ENCODE results near the gene TSPAN6.

The TSPAN6 gene

DNA sequence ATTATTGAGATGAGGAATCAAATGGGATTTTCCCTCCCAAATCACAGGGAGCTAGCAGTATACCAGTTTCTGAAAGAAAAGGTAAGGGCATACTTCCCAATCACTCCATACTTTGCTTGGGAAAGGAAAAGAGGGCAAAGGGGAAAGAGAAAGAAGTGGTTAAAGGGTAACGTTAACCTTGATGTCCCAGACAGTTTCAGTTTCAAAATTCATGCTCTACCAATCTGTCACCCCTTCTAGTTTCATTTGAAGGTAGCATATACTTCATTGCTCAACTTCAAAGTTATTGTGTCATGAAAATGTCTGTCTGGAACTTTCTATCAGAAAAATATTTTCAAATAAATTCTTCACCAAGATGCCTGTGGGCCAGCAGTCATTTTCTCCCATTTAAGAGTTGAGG is 35.8 kb downstream of the TSPAN6 start:
- H3K27ac Mint-ChIP-seq = peak overlapping the region; percentile 81 to 93 (median 81)
- no peak overlapping the region for H3K4me3 Mint-ChIP-seq
- no peaks in the 10 kb centered on the region for H3K36me3 Mint-ChIP-seq (ENCODE audit: low read depth)
- H3K9me3 Mint-ChIP-seq = peaks cover 3% of the 10 kb centered on the region
- no peaks in the 10 kb centered on the region for H3K27me3 Mint-ChIP-seq (ENCODE audit: low read depth)
- H3K4me1 Mint-ChIP-seq = peaks cover 46% of the 10 kb centered on the region
- TF ChIP-seq, protein P1, sequence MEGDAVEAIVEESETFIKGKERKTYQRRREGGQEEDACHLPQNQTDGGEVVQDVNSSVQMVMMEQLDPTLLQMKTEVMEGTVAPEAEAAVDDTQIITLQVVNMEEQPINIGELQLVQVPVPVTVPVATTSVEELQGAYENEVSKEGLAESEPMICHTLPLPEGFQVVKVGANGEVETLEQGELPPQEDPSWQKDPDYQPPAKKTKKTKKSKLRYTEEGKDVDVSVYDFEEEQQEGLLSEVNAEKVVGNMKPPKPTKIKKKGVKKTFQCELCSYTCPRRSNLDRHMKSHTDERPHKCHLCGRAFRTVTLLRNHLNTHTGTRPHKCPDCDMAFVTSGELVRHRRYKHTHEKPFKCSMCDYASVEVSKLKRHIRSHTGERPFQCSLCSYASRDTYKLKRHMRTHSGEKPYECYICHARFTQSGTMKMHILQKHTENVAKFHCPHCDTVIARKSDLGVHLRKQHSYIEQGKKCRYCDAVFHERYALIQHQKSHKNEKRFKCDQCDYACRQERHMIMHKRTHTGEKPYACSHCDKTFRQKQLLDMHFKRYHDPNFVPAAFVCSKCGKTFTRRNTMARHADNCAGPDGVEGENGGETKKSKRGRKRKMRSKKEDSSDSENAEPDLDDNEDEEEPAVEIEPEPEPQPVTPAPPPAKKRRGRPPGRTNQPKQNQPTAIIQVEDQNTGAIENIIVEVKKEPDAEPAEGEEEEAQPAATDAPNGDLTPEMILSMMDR (IDR thresholded peaks at IDR 0.05; ENCODE audit: unreplicated experiment in 3 of 3) = no peak

DNA sequence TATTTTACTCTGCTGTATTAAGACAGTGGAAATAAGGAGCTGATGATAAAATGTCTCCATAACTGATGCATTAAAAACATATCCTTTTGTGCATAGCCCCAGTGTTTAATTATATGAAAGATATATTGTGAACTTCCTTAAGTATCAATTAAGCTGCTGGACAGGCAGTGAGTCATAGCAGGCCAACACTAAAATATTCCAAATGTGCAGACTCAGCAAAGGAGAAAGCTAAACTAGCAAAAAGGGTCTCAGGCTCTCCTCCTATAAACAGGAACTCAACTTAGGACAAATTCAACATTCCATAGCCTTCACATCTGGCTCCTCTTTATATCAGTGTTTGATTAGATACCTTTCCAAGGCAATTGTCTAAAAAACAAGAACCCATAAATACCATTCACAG is 36.3 kb downstream of the TSPAN6 start:
- Mint-ChIP-seq H3K36me3 (ENCODE audit: low read depth) (no peaks in the 10 kb centered on the region), H3K27ac (peak overlapping the region; percentile 81 to 93 (median 81)), H3K4me3 (no peak overlapping the region), H3K9me3 (peaks cover 3% of the 10 kb centered on the region), H3K4me1 (peaks cover 46% of the 10 kb centered on the region), H3K27me3 (ENCODE audit: low read depth) (no peaks in the 10 kb centered on the region)
- TF ChIP-seq, protein P1 (IDR thresholded peaks at IDR 0.05; ENCODE audit: unreplicated experiment in 3 of 3) = no peak

DNA sequence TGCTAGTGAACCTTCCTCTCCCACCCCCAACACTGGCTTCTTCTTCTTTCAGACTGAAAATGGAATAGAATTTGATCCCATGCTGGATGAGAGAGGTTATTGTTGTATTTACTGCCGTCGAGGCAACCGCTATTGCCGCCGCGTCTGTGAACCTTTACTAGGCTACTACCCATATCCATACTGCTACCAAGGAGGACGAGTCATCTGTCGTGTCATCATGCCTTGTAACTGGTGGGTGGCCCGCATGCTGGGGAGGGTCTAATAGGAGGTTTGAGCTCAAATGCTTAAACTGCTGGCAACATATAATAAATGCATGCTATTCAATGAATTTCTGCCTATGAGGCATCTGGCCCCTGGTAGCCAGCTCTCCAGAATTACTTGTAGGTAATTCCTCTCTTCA is 37.1 kb downstream of the TSPAN6 start:
- TF ChIP-seq, protein P1 (IDR thresholded peaks at IDR 0.05; ENCODE audit: unreplicated experiment in 3 of 3) = no peak
- H3K27me3 Mint-ChIP-seq (ENCODE audit: low read depth) = no peaks in the 10 kb centered on the region
- no peaks in the 10 kb centered on the region for H3K36me3 Mint-ChIP-seq (ENCODE audit: low read depth)
- H3K4me1 Mint-ChIP-seq = peaks cover 46% of the 10 kb centered on the region
- H3K4me3 Mint-ChIP-seq = no peak overlapping the region
- H3K27ac Mint-ChIP-seq = peak overlapping the region; percentile 81 to 93 (median 81)
- H3K9me3 Mint-ChIP-seq = peaks cover 3% of the 10 kb centered on the region

DNA sequence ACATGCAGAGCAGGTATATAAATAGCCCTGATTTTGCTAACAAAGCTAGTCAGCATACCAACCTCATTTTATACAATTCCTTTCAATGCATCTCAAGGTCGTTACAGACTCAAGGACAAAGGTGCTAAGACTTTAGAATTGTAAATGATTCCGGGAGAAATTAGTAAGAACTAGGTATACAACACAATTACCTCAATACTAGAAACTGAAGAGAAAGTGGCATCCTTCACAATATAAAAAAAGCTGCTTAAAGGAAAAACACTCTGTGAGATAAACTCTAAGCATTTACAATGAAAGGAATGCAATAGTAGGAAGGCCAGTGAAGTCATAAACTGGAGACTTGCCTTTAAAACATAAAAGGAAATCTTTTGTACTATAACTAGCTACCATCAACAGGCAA is 40.0 kb downstream of the TSPAN6 start:
- Mint-ChIP-seq H3K27me3 (ENCODE audit: low read depth) (no peaks in the 10 kb centered on the region), H3K4me3 (no peak overlapping the region), H3K4me1 (peaks cover 55% of the 10 kb centered on the region), H3K9me3 (peaks cover 3% of the 10 kb centered on the region), H3K36me3 (ENCODE audit: low read depth) (no peaks in the 10 kb centered on the region), H3K27ac (peak overlapping the region; percentile 34 to 81 (median 65))
- TF ChIP-seq, protein P1 (IDR thresholded peaks at IDR 0.05; ENCODE audit: unreplicated experiment in 3 of 3) = no peak

DNA sequence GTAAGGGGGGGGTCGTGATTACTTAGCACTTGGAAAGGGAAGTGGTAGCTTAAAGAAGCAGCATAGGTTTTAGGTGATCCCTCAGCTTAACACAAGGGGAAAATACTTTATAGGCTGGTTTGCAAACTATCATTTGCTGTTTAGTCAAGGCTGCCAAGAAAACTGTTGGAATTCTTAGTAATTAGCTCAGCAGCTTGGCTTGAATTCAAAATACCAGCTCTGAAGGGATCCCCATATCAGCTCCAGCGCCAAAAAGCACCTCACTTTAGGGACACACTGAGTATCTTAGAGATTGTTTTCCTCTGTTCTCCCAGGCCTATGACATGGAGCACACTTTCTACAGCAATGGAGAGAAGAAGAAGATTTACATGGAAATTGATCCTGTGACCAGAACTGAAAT is 43.0 kb downstream of the TSPAN6 start:
- Mint-ChIP-seq H3K9me3 (no peaks in the 10 kb centered on the region), H3K4me3 (no peak overlapping the region), H3K27me3 (ENCODE audit: low read depth) (no peaks in the 10 kb centered on the region), H3K36me3 (ENCODE audit: low read depth) (no peaks in the 10 kb centered on the region), H3K4me1 (peaks cover 33% of the 10 kb centered on the region), H3K27ac (peak overlapping the region in 2 of 3 experiments; percentile 4 to 32)
- TF ChIP-seq, protein P1 (IDR thresholded peaks at IDR 0.05; ENCODE audit: unreplicated experiment in 3 of 3) = no peak

DNA sequence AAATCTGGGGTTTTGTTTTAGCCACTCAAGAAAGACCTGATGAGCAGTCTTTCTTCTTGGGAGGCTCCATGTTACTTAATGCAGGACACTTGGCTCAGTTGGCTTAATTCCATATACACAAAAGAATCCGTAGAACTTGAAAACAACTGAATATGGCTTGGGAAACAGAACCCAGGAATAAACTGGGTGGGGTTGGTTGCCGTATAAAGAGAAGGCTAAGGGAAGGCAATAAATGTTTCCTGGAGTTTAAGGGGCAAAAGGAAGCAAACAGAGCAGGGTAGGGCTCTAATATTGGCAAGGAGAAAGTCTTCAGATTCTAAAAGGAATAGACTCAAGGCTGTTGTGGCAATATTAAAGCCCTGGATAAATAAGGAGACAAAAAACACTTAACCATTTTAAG is 43.5 kb downstream of the TSPAN6 start:
- TF ChIP-seq, protein P1 (IDR thresholded peaks at IDR 0.05; ENCODE audit: unreplicated experiment in 3 of 3) = no peak
- H3K27me3 Mint-ChIP-seq (ENCODE audit: low read depth) = no peaks in the 10 kb centered on the region
- no peaks in the 10 kb centered on the region for H3K36me3 Mint-ChIP-seq (ENCODE audit: low read depth)
- peak overlapping the region in 2 of 3 experiments; percentile 4 to 32 for H3K27ac Mint-ChIP-seq
- H3K9me3 Mint-ChIP-seq = no peaks in the 10 kb centered on the region
- no peak overlapping the region for H3K4me3 Mint-ChIP-seq
- H3K4me1 Mint-ChIP-seq = peaks cover 34% of the 10 kb centered on the region
